H9 (cell line): ENCODE data around the gene SMPD2. TPM values are rescaled to one million over a fixed set of nuclear protein-coding genes. Genes with fewer than 3 reads are reported as not detected.

ENCODE experiments used
- DNase-seq: peaks from one replicate; pipeline ENCODE4 v3.0.0-alpha.2; 2017
- H2AFZ ChIP-seq: one replicate; pipeline ENCODE4 v1.6.1; 2013; ENCODE audit warnings: mild to moderate bottlenecking, low read length, control low read depth, moderate library complexity
- H2AK5ac ChIP-seq: 2 replicates; pipeline ENCODE4 v1.6.1; 2013; ENCODE audit warnings: low read length, control low read depth, mixed read lengths; ENCODE audit not compliant: insufficient read length
- H2BK120ac ChIP-seq: one replicate; pipeline ENCODE4 v1.6.1; 2013; ENCODE audit warnings: low read depth, mild to moderate bottlenecking, low read length, control low read depth, inconsistent platforms; ENCODE audit not compliant: poor library complexity, severe bottlenecking
- H2BK12ac ChIP-seq: 2 replicates; pipeline ENCODE4 v1.6.1; 2013; ENCODE audit warnings: low read length, control low read depth, mixed read lengths, low read depth; ENCODE audit not compliant: insufficient read length
- H2BK15ac ChIP-seq: 2 replicates; pipeline ENCODE4 v1.6.1; 2013; ENCODE audit warnings: low read depth, low read length, control low read depth
- H2BK20ac ChIP-seq: one replicate; pipeline ENCODE4 v1.6.1; 2013; ENCODE audit warnings: low read depth, mild to moderate bottlenecking, low read length, control low read depth, inconsistent platforms; ENCODE audit not compliant: poor library complexity, severe bottlenecking
- H2BK5ac ChIP-seq: 2 replicates; pipeline ENCODE4 v1.6.1; 2013; ENCODE audit warnings: low read length, control low read depth, mixed read lengths; ENCODE audit not compliant: insufficient read length
- H3K14ac ChIP-seq: 2 replicates; pipeline ENCODE4 v1.6.1; 2013; ENCODE audit warnings: low read length, control low read depth; ENCODE audit not compliant: insufficient read depth
- H3K18ac ChIP-seq: 2 replicates; pipeline ENCODE4 v1.6.1; 2013; ENCODE audit warnings: low read depth, mild to moderate bottlenecking, mixed read lengths, low read length, control low read depth; ENCODE audit not compliant: insufficient read length
- H3K23ac ChIP-seq: 2 replicates; pipeline ENCODE4 v1.6.1; 2013; ENCODE audit warnings: low read length, control low read depth, mixed read lengths, low read depth; ENCODE audit not compliant: insufficient read length
- H3K23me2 ChIP-seq: 2 replicates; pipeline ENCODE4 v1.6.1; 2013; ENCODE audit warnings: low read depth, mild to moderate bottlenecking, mixed read lengths, low read length, control low read depth; ENCODE audit not compliant: insufficient read length, poor library complexity, severe bottlenecking
- H3K27ac ChIP-seq: 2 replicates; pipeline ENCODE4 v1.5.1; 2013; ENCODE audit warnings: low read length, control low read depth, mixed read lengths, low read depth; ENCODE audit not compliant: insufficient read length
- H3K27me3 ChIP-seq: 2 replicates; pipeline ENCODE4 v1.6.1; 2013; ENCODE audit warnings: low read length, control low read depth, inconsistent platforms; ENCODE audit not compliant: insufficient read depth
- H3K4ac ChIP-seq: 2 replicates; pipeline ENCODE4 v1.6.1; 2013; ENCODE audit warnings: low read depth, mild to moderate bottlenecking, control low read depth, inconsistent platforms, low read length, moderate library complexity
- H3K4me1 ChIP-seq: 2 replicates; pipeline ENCODE4 v1.6.1; 2013; ENCODE audit warnings: low read length, control low read depth, inconsistent platforms; ENCODE audit not compliant: insufficient read depth
- H3K4me2 ChIP-seq: 2 replicates; pipeline ENCODE4 v1.6.1; 2013; ENCODE audit warnings: low read length, control low read depth, mixed read lengths; ENCODE audit not compliant: insufficient read length, insufficient read depth
- H3K56ac ChIP-seq: 2 replicates; pipeline ENCODE4 v1.6.1; 2013; ENCODE audit warnings: low read depth, mild to moderate bottlenecking, mixed read lengths, low read length, control low read depth; ENCODE audit not compliant: insufficient read length
- H3K79me1 ChIP-seq: 2 replicates; pipeline ENCODE4 v1.6.1; 2013; ENCODE audit warnings: low read depth, mild to moderate bottlenecking, moderate library complexity, low read length, control low read depth, inconsistent platforms; ENCODE audit not compliant: insufficient read depth, poor library complexity, severe bottlenecking
- H3K79me2 ChIP-seq: 2 replicates; pipeline ENCODE4 v1.6.1; 2013; ENCODE audit warnings: low read length, control low read depth, inconsistent platforms; ENCODE audit not compliant: insufficient read depth
- H3K9ac ChIP-seq: 2 replicates; pipeline ENCODE4 v1.6.1; 2013; ENCODE audit warnings: low read length, control low read depth, mixed read lengths; ENCODE audit not compliant: insufficient read length; ENCODE audit errors: extremely low read depth
- H3K9me3 ChIP-seq: one replicate; pipeline ENCODE4 v1.6.1; 2013; ENCODE audit warnings: low read depth, low read length, inconsistent platforms; ENCODE audit not compliant: control insufficient read depth
- H3T11ph ChIP-seq: one replicate; pipeline ENCODE4 v1.6.1; 2013; ENCODE audit warnings: mild to moderate bottlenecking, low read length, control low read depth, inconsistent platforms
- H4K20me1 ChIP-seq: one replicate; pipeline ENCODE4 v1.6.1; 2013; ENCODE audit not compliant: control insufficient read depth, insufficient read length, insufficient read depth
- H4K5ac ChIP-seq: 2 replicates; pipeline ENCODE4 v1.6.1; 2013; ENCODE audit warnings: low read depth, mild to moderate bottlenecking, mixed read lengths, low read length, control low read depth; ENCODE audit not compliant: insufficient read length
- H4K8ac ChIP-seq: replicated peaks from 2 replicates; pipeline ENCODE4 v1.6.1; 2013; ENCODE audit warnings: low read length, control low read depth, mixed read lengths, low read depth; ENCODE audit not compliant: insufficient read length
- H4K91ac ChIP-seq: 2 replicates; pipeline ENCODE4 v1.6.1; 2013; ENCODE audit warnings: low read depth, mild to moderate bottlenecking, moderate library complexity, mixed read lengths, low read length, control low read depth; ENCODE audit not compliant: insufficient read length
- H3K27ac Mint-ChIP-seq, 3 experiments: 2 replicates in 2 of 3; 3 replicates in 1 of 3; pipeline ENCODE4 v1.8.0; 2020 to 2021; ENCODE audit warnings: mixed read lengths in 3 of 3, mild to moderate bottlenecking in 1 of 3, moderate library complexity in 1 of 3
- H3K27me3 Mint-ChIP-seq: 2 replicates; pipeline ENCODE4 v1.8.0; 2021; ENCODE audit warnings: low read depth, mild to moderate bottlenecking, moderate library complexity, mixed read lengths
- H3K36me3 Mint-ChIP-seq, 3 experiments: 2 replicates in 2 of 3; 3 replicates in 1 of 3; pipeline ENCODE4 v1.8.0; 2020 to 2021; ENCODE audit warnings: low read depth in 3 of 3, mixed read lengths in 3 of 3; ENCODE audit not compliant: insufficient read depth in 1 of 3
- H3K4me1 Mint-ChIP-seq, 2 experiments: 2 replicates each; pipeline ENCODE4 v1.8.0; 2020; ENCODE audit warnings: mixed read lengths in 2 of 2
- H3K4me3 Mint-ChIP-seq, 2 experiments: 2 replicates in 1 of 2; 3 replicates in 1 of 2; pipeline ENCODE4 v1.8.0; 2020 to 2021; ENCODE audit warnings: mild to moderate bottlenecking in 2 of 2, mixed read lengths in 2 of 2, moderate library complexity in 1 of 2
- H3K9me3 Mint-ChIP-seq, 2 experiments: 2 replicates in 1 of 2; 3 replicates in 1 of 2; pipeline ENCODE4 v1.8.0; 2020; ENCODE audit warnings: mild to moderate bottlenecking in 2 of 2, mixed read lengths in 2 of 2, moderate library complexity in 1 of 2
- CTCF ChIP-seq: fragments of 200-600 bp; sonication (generic); conservative IDR thresholded peaks from 3 replicates; pipeline ENCODE4 v1.8.0; 2021; ENCODE audit warnings: antibody characterized with exemption, mild to moderate bottlenecking
- WGBS: extraction: QIAGEN DNeasy Blood & Tissue Kit; methylation state at CpG from one replicate; pipeline ENCODE4 v1.1.7; 2013; ENCODE audit warnings: missing lambda C conversion rate, low lambda C conversion rate, mixed read lengths; ENCODE audit not compliant: insufficient read length; ENCODE audit errors: extremely low coverage; 5-methylcytosine and 5-hydroxymethylcytosine counted together
- total RNA-seq: library from RNA; stranded (reverse); gene quantifications from 2 replicates; pipeline ENCODE4 v1.2.1, GENCODE V29; 2021

SMPD2 gene
- total RNA-seq, 1 experiment from 2014 or later: 13.0 TPM

GRCh38 chr6:109429496-109429895 is 11.0 kb upstream of the SMPD2 start:
- Histone ChIP-seq H3K27ac (no peak overlapping the region), H3K79me1 (no peaks in the 10 kb centered on the region), H2BK15ac (no peak overlapping the region), H2BK20ac (no peak overlapping the region), H3K56ac (no peak overlapping the region), H2BK120ac (no peak overlapping the region), H4K8ac (no peak overlapping the region), H2BK5ac (no peak overlapping the region), H2AFZ (no peak overlapping the region), H3K9ac (no peak overlapping the region), H4K20me1 (no peaks in the 10 kb centered on the region), H2BK12ac (no peak overlapping the region), H3K9me3 (no peaks in the 10 kb centered on the region), H3K4me1 (no peaks in the 10 kb centered on the region), H3K4me2 (no peak overlapping the region), H2AK5ac (no peak overlapping the region), H3K23ac (no peak overlapping the region), H3T11ph (no peak overlapping the region), H3K27me3 (no peaks in the 10 kb centered on the region), H4K91ac (no peak overlapping the region), H3K79me2 (no peaks in the 10 kb centered on the region), H3K4ac (no peak overlapping the region), H3K18ac (no peak overlapping the region), H4K5ac (no peak overlapping the region), H3K14ac (no peak overlapping the region), H3K23me2 (no peaks in the 10 kb centered on the region)
- Mint-ChIP-seq H3K27ac (no peak overlapping the region), H3K4me1 (no peaks in the 10 kb centered on the region), H3K4me3 (no peak overlapping the region), H3K36me3 (no peaks in the 10 kb centered on the region), H3K9me3 (no peaks in the 10 kb centered on the region), H3K27me3 (peaks cover 2% of the 10 kb centered on the region)
- WGBS: no CpG with 5 or more reads among the region's 3 CpGs
- no peak for TF ChIP-seq CTCF
- DNase-seq: no peak
